LNCAP (cell line): ENCODE data around the gene ACTL9.

ENCODE experiments used
- CTCF ChIP-seq: fragments of 450-650 bp; IDR thresholded peaks from 2 replicates; pipeline ENCODE4 v1.5.1; 2017; ENCODE audit warnings: mild to moderate bottlenecking

ACTL9 gene, protein sequence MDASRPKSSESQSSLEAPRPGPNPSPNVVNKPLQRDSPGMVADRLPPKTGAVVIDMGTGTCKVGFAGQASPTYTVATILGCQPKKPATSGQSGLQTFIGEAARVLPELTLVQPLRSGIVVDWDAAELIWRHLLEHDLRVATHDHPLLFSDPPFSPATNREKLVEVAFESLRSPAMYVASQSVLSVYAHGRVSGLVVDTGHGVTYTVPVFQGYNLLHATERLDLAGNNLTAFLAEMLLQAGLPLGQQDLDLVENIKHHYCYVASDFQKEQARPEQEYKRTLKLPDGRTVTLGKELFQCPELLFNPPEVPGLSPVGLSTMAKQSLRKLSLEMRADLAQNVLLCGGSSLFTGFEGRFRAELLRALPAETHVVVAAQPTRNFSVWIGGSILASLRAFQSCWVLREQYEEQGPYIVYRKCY

GRCh38 chr19:8698433-8699063 is at the start of gene ACTL9:
Gene ACTL9, minus strand, starts transcription at chr19:8698795. Its CDS starts 94 bp downstream, at chr19:8698701.
- 0 out of 2 replicates have a peak, but pooled peaks have one; percentile 9 for TF ChIP-seq CTCF

DNA sequence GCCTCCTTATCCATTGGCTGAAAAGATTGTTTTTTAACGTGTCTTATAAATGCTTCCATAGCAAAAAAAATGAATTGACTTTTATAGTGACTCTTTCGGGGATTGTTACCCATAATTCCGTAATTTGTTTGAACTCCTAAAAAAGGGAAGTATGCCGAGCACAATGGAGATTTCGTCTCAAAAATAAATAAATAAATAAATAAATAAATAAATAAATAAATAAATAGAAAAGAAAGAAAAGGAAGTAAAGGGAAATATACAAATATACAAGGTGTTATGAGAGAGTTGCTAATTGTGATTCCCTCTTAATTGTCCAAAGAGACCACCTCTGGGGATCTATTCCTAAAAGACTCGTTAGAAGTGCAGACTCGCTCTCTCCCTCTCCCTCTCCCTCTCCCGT is 39.8 kb upstream of the ACTL9 start:
- TF ChIP-seq CTCF, result no peak

DNA sequence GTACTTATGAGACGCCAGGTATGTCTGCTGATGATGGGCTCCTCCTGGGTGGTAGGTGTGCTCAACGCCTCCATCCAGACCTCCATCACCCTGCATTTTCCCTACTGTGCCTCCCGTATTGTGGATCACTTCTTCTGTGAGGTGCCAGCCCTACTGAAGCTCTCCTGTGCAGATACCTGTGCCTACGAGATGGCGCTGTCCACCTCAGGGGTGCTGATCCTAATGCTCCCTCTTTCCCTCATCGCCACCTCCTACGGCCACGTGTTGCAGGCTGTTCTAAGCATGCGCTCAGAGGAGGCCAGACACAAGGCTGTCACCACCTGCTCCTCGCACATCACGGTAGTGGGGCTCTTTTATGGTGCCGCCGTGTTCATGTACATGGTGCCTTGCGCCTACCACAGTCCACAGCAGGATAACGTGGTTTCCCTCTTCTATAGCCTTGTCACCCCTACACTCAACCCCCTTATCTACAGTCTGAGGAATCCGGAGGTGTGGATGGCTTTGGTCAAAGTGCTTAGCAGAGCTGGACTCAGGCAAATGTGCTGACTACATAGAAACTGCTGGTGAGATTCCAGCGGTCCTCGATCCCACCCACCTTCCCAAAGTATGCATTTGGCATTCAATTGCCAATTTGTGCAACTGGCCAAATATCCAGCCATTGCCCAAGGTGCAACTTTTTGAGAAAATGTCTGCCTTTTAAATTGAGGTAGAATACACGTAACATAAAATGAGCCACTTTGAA is 33.0 kb upstream of the ACTL9 start:
- TF ChIP-seq CTCF, result no peak

DNA sequence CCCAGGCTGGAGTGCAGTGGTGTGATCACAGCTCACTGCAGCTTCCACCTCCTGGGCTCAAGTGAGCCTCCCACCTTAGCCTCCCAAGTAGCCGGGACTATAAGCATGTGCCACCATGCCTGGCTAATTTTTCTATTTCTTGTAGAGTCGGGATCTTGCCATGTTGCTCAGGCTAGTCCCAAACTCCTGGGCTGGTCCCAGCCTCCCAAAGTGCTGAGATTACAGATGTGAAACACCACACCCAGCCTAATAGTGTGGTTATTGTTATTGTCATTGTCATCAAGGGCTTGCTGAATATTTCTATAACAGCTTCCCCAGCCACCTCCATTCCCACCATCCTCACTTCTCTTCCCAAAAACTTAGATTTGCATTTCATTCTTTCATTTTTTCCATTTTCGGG is 25.7 kb upstream of the ACTL9 start:
- TF ChIP-seq CTCF, result no peak

DNA sequence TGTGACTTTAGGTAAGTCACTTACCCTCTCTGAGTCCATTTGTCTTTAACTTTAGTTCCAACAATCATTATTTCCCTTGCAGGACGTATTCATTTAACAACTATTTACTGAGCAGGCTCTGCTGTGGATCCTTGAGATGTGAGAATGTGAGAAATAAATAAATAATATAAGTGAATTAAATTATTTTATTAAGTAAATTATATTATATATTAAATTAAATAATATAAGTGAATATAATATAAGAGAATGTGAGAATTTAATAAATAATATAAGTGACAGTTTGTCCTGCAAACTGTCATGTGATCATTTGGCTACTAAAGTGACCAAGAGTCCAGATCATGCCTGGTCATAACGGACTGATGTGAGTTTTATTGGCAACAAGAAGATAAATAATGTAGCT is 23.4 kb upstream of the ACTL9 start:
- TF ChIP-seq CTCF, result no peak

DNA sequence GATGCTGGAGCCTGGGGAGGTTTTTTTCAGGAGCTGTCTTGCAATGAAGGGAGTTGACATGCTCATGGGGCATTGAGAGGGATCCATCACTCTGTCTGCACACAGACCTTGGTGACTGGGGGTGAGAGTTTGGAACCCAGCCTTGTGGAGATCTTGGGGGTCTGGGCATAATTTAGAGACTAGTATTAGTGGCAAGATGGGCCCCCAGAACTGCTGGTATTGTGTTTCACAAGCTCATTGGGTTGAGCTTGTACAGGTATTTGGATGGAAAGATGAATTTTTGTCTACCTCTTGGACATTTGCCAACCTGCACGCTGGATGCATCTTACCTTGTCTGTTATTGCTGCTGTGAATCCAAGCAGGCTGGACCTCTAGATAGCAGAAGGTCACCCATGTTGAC is 22.7 kb upstream of the ACTL9 start, which contains the start of gene OR2Z1:
Gene OR2Z1, plus strand, starts transcription at position 301 of the 400 bp plus-strand sequence. CDS start 9,395 bp downstream, outside the sequence.
- no peak for TF ChIP-seq CTCF

DNA sequence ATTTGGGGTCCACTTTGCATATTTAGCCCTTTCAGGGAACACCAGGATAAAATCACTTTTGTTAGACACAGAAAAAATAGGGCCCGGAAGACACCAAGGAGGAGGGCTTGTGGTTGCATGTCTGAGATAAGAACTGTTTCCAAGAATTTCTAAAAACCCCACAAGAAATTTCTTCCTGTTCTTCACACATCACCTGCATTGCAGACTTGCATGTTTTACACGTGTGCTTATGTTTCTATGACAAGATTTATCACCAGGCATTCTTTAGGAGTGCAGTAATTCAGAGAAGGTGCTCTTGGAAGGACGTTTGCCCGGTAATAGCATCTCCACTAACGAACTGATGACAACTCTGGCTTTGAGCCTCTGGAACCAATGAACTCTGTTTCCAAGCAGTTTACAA is 7.1 kb upstream of the ACTL9 start:
- no peak for TF ChIP-seq CTCF
